ENCODE data around the gene LENG9.

- no peak for TF ChIP-seq POLR2A (IDR thresholded peaks at IDR 0.05; ENCODE audit: low read depth, low read length)
- no peak for TF ChIP-seq TAF1 (IDR thresholded peaks at IDR 0.05; ENCODE audit: low read depth, low read length)
- 0 out of 2 replicates have a peak, but pooled peaks have one; percentile 8 for TF ChIP-seq POLR2AphosphoS5 (IDR thresholded peaks at IDR 0.05; ENCODE audit: low read depth, low read length)
- TF ChIP-seq SPI1 (IDR thresholded peaks at IDR 0.05; ENCODE audit: low read depth, low read length), result no peak
These were observed 6.9 kb downstream of the LENG9 start for GRCh38 chr19:54456423-54457373.
